Vagina (tissue), 2 donors: ENCODE results near the gene GLI3. TPM values are rescaled to one million over a fixed set of nuclear protein-coding genes. Genes with fewer than 3 reads are reported as not detected.

Source experiments
- DNase-seq, 2 donors: peaks; one replicate each; pipeline ENCODE4 v3.0.0-alpha.2; 2017; ENCODE audit errors: extremely low spot score in 2 of 2
- H3K27ac ChIP-seq: fragments of 200-600 bp; sonication (generic); one replicate; pipeline ENCODE4 v1.5.1; 2019
- H3K27me3 ChIP-seq: fragments of 200-600 bp; sonication (generic); one replicate; pipeline ENCODE4 v1.5.1; 2019
- H3K36me3 ChIP-seq, 2 donors: fragments of 200-600 bp; sonication (generic); one replicate each; pipeline ENCODE4 v1.5.1; 2017 to 2019
- H3K4me1 ChIP-seq: fragments of 200-600 bp; sonication (generic); one replicate; pipeline ENCODE4 v1.5.1; 2019
- H3K4me3 ChIP-seq, 2 donors: fragments of 200-600 bp; sonication (generic); 1 replicate in 1 of 2; 2 replicates in 1 of 2; pipeline ENCODE4 v1.5.1; 2016 to 2019
- H3K9me3 ChIP-seq: fragments of 200-600 bp; sonication (generic); one replicate; pipeline ENCODE4 v1.5.1; 2019
- POLR2A ChIP-seq, 2 donors: fragments of 450-650 bp; IDR thresholded peaks; one replicate each; pipeline ENCODE4 v1.6.1; 2017; ENCODE audit warnings: antibody characterized with exemption in 2 of 2, mild to moderate bottlenecking in 2 of 2, moderate library complexity in 2 of 2
- POLR2AphosphoS5 ChIP-seq, 2 donors: sonication (generic); formaldehyde crosslinking; IDR thresholded peaks; one replicate each; pipeline ENCODE4 v1.9.0; 2017; ENCODE audit warnings: antibody characterized with exemption in 2 of 2, mild to moderate bottlenecking in 2 of 2, low read depth in 1 of 2; ENCODE audit not compliant: insufficient read depth in 1 of 2
- intact Hi-C: fragments of 100-400 bp; cut with DNase I; formaldehyde crosslinking; loops from one replicate; pipeline ENCODE4 v1.15.1; 2023
- total RNA-seq: library from RNA; depleted of rRNA; stranded (reverse); fragments of >200 nt; gene quantifications from one replicate; pipeline ENCODE4 v1.2.3, GENCODE V29; 2016
- TF ChIP-seq, protein P1 (sequence below), 3 experiments: fragments of 450-650 bp in 2 of 3; fragments of 200-600 bp in 1 of 3; sonication (generic) in 1 of 3; IDR thresholded peaks; one replicate each; pipeline ENCODE4 v1.5.1; 2017 to 2019; ENCODE audit warnings: antibody characterized with exemption in 3 of 3, mild to moderate bottlenecking in 2 of 3, moderate library complexity in 2 of 3

The GLI3 gene
- total RNA-seq, 1 donor from 2014 or later, result 24.6 TPM

DNA sequence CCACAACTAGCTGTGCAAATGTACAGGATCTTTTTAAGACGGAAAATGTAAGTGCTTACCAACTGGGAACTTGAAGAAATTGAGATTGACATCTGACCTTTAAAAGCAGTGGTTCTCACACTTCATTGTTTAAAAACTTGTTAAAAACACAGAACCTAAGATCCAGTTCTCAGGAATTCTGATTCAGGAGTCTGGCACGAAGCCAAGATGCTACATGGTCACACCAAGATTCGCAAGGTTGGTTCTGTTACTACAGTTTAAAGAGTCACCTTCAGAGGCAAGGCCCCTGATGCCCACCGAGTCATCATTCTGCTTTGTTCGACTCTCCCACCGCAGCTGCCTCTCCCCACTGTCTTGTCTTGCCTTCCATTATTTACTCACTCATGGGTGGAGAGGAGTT is 113.3 kb downstream of the GLI3 start:
- no peaks in the 10 kb centered on the region for H3K27me3 ChIP-seq
- TF ChIP-seq POLR2A (IDR thresholded peaks at IDR 0.05) (no peak), POLR2AphosphoS5 (IDR thresholded peaks at IDR 0.05; ENCODE audit: insufficient read depth in 1 of 2, low read depth in 1 of 2) (no peak)
- TF ChIP-seq, protein P1, sequence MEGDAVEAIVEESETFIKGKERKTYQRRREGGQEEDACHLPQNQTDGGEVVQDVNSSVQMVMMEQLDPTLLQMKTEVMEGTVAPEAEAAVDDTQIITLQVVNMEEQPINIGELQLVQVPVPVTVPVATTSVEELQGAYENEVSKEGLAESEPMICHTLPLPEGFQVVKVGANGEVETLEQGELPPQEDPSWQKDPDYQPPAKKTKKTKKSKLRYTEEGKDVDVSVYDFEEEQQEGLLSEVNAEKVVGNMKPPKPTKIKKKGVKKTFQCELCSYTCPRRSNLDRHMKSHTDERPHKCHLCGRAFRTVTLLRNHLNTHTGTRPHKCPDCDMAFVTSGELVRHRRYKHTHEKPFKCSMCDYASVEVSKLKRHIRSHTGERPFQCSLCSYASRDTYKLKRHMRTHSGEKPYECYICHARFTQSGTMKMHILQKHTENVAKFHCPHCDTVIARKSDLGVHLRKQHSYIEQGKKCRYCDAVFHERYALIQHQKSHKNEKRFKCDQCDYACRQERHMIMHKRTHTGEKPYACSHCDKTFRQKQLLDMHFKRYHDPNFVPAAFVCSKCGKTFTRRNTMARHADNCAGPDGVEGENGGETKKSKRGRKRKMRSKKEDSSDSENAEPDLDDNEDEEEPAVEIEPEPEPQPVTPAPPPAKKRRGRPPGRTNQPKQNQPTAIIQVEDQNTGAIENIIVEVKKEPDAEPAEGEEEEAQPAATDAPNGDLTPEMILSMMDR (IDR thresholded peaks at IDR 0.05), result no peak
- peaks cover 28% of the 10 kb centered on the region for H3K4me1 ChIP-seq
- no peak for DNase-seq
- H3K4me3 ChIP-seq, result no peak overlapping the region
- no peak overlapping the region for H3K27ac ChIP-seq
- no peaks in the 10 kb centered on the region for H3K36me3 ChIP-seq
- intact Hi-C loops, result no loop called here
- no peaks in the 10 kb centered on the region for H3K9me3 ChIP-seq

- intact Hi-C loops, result no loop called here
- TF ChIP-seq, protein P1 (IDR thresholded peaks at IDR 0.05), result no peak
- no peak for TF ChIP-seq POLR2AphosphoS5 (IDR thresholded peaks at IDR 0.05; ENCODE audit: insufficient read depth in 1 of 2, low read depth in 1 of 2)
- TF ChIP-seq POLR2A (IDR thresholded peaks at IDR 0.05), result no peak
- no peaks in the 10 kb centered on the region for H3K36me3 ChIP-seq
- no peaks in the 10 kb centered on the region for H3K9me3 ChIP-seq
- H3K27ac ChIP-seq, result no peak overlapping the region
- no peaks in the 10 kb centered on the region for H3K27me3 ChIP-seq
- H3K4me1 ChIP-seq, result peaks cover 28% of the 10 kb centered on the region
- DNase-seq, result no peak
- no peak overlapping the region for H3K4me3 ChIP-seq
Measured at GRCh38 chr7:42120191-42120590, 116.8 kb downstream of the GLI3 start.

GRCh38 chr7:42117201-42117600 is 119.8 kb downstream of the GLI3 start:
- Histone ChIP-seq H3K27ac (no peak overlapping the region), H3K36me3 (no peaks in the 10 kb centered on the region), H3K4me1 (peaks cover 19% of the 10 kb centered on the region), H3K4me3 (no peak overlapping the region), H3K27me3 (no peaks in the 10 kb centered on the region), H3K9me3 (no peaks in the 10 kb centered on the region)
- no peak for DNase-seq
- intact Hi-C loops, result no loop called here
- TF ChIP-seq, protein P1 (IDR thresholded peaks at IDR 0.05), result no peak
- TF ChIP-seq POLR2A (IDR thresholded peaks at IDR 0.05) (no peak), POLR2AphosphoS5 (IDR thresholded peaks at IDR 0.05; ENCODE audit: insufficient read depth in 1 of 2, low read depth in 1 of 2) (no peak)

- no peaks in the 10 kb centered on the region for H3K9me3 ChIP-seq
- no peaks in the 10 kb centered on the region for H3K36me3 ChIP-seq
- intact Hi-C loops, result no loop called here
- H3K27me3 ChIP-seq, result no peaks in the 10 kb centered on the region
- peaks cover 14% of the 10 kb centered on the region for H3K4me1 ChIP-seq
- no peak for DNase-seq
- no peak overlapping the region for H3K27ac ChIP-seq
- no peak overlapping the region for H3K4me3 ChIP-seq
- TF ChIP-seq, protein P1 (IDR thresholded peaks at IDR 0.05), result no peak
- TF ChIP-seq POLR2AphosphoS5 (IDR thresholded peaks at IDR 0.05; ENCODE audit: insufficient read depth in 1 of 2, low read depth in 1 of 2), result no peak
- no peak for TF ChIP-seq POLR2A (IDR thresholded peaks at IDR 0.05)
Measured at GRCh38 chr7:42115795-42116194, 121.2 kb downstream of the GLI3 start.

- intact Hi-C loops, result no loop called here
- Histone ChIP-seq H3K4me1 (peaks cover 39% of the 10 kb centered on the region), H3K9me3 (no peaks in the 10 kb centered on the region), H3K36me3 (no peaks in the 10 kb centered on the region), H3K27ac (no peak overlapping the region), H3K4me3 (no peak overlapping the region), H3K27me3 (no peaks in the 10 kb centered on the region)
- DNase-seq, result no peak
- TF ChIP-seq, protein P1 (IDR thresholded peaks at IDR 0.05), result no peak
- TF ChIP-seq POLR2A (IDR thresholded peaks at IDR 0.05), result no peak
- no peak for TF ChIP-seq POLR2AphosphoS5 (IDR thresholded peaks at IDR 0.05; ENCODE audit: insufficient read depth in 1 of 2, low read depth in 1 of 2)
Measured at GRCh38 chr7:42110333-42110732, 126.7 kb downstream of the GLI3 start.
